Measurements from ENCODE around the gene OR10X1. TPM values are rescaled to one million over a fixed set of nuclear protein-coding genes. Genes with fewer than 3 reads are reported as not detected.

Gene OR10X1
- total RNA-seq, 2 experiments from 2014 or later: not detected

DNA sequence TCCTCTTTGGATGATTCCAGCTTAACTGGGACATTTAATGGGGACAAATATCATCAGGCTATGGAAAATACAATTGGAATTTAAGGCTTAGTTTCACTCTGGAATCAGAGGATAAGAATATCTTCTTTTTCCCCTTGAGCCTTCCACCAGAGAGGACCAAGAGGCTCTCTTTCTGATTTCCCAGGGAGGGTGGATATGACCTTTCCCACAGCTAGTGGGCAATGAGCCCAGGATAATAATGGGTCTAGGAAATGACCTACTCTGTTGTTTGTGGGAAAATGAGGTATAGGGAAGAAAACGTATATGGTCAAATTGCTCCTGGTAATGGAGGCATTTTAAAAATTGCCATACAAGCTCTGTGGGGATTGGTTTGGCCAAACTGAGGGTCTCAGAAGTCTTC lies 27.4 kb downstream of the OR10X1 start:
- DNase-seq (no peak), ATAC-seq (no peak)
- Mint-ChIP-seq H3K36me3 (no peaks in the 10 kb centered on the region), H3K27me3 (peaks cover 16% of the 10 kb centered on the region), H3K9me3 (ENCODE audit: low read depth) (no peaks in the 10 kb centered on the region), H3K27ac (no peak overlapping the region), H3K4me1 (no peaks in the 10 kb centered on the region), H3K4me3 (no peak overlapping the region)
- CTCF ChIA-PET: no interaction called here

DNA sequence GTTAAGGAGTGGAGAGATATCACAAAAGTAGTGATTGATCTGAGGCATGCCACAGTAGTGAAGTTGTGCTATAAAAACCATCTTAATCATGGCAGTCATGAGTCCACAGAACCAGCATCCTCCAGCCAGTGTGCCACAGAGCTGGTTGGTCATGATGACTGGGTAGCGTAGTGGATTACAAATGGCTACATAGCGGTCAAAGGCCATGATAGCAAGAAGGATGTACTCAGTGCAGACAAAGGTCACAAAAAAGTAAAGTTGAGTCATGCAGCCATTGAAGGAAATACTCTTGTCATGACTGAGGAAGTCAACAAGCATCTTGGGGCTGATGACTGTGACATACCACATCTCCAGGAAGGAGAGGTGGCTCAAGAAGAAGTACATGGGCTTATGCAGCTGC lies 32.2 kb downstream of the OR10X1 start:
- Mint-ChIP-seq H3K9me3 (ENCODE audit: low read depth) (no peaks in the 10 kb centered on the region), H3K4me1 (no peaks in the 10 kb centered on the region), H3K36me3 (no peaks in the 10 kb centered on the region), H3K27me3 (peaks cover 6% of the 10 kb centered on the region), H3K27ac (no peak overlapping the region), H3K4me3 (no peak overlapping the region)
- DNase-seq (no peak), ATAC-seq (no peak)
- CTCF ChIA-PET: no interaction called here

DNA sequence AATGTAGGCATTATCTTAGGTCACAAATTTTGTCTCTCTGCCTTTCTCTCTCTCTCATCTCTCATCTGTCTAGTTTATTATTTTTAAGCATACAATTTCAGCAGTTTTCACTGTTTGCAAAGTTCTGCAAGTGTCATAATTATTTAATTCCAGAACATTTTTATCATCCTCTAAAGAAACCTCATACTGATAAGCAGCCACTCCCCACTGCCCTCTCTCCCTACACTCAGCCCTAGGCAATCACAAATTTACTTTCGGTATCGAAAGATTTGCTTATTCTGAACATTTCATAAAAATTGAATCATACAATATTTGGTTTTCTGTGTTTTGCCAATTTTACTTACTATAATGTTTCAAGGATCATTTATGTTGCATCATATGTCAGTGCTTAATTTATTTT lies 42.1 kb downstream of the OR10X1 start:
- Mint-ChIP-seq H3K4me1 (peaks cover 2% of the 10 kb centered on the region), H3K27ac (no peak overlapping the region), H3K4me3 (no peak overlapping the region), H3K36me3 (no peaks in the 10 kb centered on the region), H3K9me3 (ENCODE audit: low read depth) (no peaks in the 10 kb centered on the region), H3K27me3 (peaks cover 9% of the 10 kb centered on the region)
- CTCF ChIA-PET: no interaction called here
- ATAC-seq (no peak), DNase-seq (no peak)

GRCh38 chr1:158534496-158534895 lies 45.2 kb downstream of the OR10X1 start:
- peaks cover 2% of the 10 kb centered on the region for H3K4me1 Mint-ChIP-seq
- DNase-seq: no peak
- no peak overlapping the region for H3K4me3 Mint-ChIP-seq
- no peaks in the 10 kb centered on the region for H3K36me3 Mint-ChIP-seq
- no peaks in the 10 kb centered on the region for H3K9me3 Mint-ChIP-seq (ENCODE audit: low read depth)
- peaks cover 28% of the 10 kb centered on the region for H3K27me3 Mint-ChIP-seq
- H3K27ac Mint-ChIP-seq: no peak overlapping the region
- CTCF ChIA-PET: no interaction called here
- no peak for ATAC-seq

Other genes starting within 250 kb of the OR10X1 start
- gene CD1B, start 248.4 kb downstream of the OR10X1 start, total RNA-seq: not detected
- gene CD1E, start 226.0 kb downstream of the OR10X1 start, total RNA-seq: not detected
- not detected for gene OR10T2, start 180.4 kb downstream of the OR10X1 start, total RNA-seq
- not detected for gene OR10K2, start 153.7 kb downstream of the OR10X1 start, total RNA-seq
- not detected for gene OR10K1, start 118.1 kb downstream of the OR10X1 start, total RNA-seq
- gene OR10R2, start 107.7 kb downstream of the OR10X1 start, total RNA-seq: not detected
- gene OR6Y1, start 25.5 kb downstream of the OR10X1 start, total RNA-seq: not detected
- gene OR6P1, start 9.3 kb downstream of the OR10X1 start, total RNA-seq: not detected
- not detected for gene OR10Z1, start 25.4 kb upstream of the OR10X1 start, total RNA-seq
- gene SPTA1, start 106.8 kb upstream of the OR10X1 start, total RNA-seq: not detected
- not detected for gene OR6K2, start 120.8 kb upstream of the OR10X1 start, total RNA-seq
- gene OR6K3, start 140.8 kb upstream of the OR10X1 start, total RNA-seq: not detected
- not detected for gene OR6K6, start 174.8 kb upstream of the OR10X1 start, total RNA-seq
- gene OR6N1, start 192.3 kb upstream of the OR10X1 start, total RNA-seq: not detected
- not detected for gene OR6N2, start 201.3 kb upstream of the OR10X1 start, total RNA-seq